GM12891 (cell line): ENCODE data around the gene MUC2.

ENCODE experiments used
- PAX5 ChIP-seq: IDR thresholded peaks from 2 replicates; pipeline ENCODE4 v1.6.1; 2011; ENCODE audit warnings: low read length, moderate library complexity, mild to moderate bottlenecking; ENCODE audit not compliant: insufficient read depth, severe bottlenecking
- POLR2A ChIP-seq: IDR thresholded peaks from 2 replicates; pipeline ENCODE4 v1.6.1; 2011; ENCODE audit warnings: low read depth, low read length, control low read depth
- POLR2AphosphoS5 ChIP-seq: IDR thresholded peaks from 2 replicates; pipeline ENCODE4 v1.6.1; 2011; ENCODE audit warnings: low read depth, low read length, control low read depth
- TAF1 ChIP-seq: IDR thresholded peaks from 2 replicates; pipeline ENCODE4 v1.6.1; 2011; ENCODE audit warnings: low read depth, low read length, control low read depth

DNA sequence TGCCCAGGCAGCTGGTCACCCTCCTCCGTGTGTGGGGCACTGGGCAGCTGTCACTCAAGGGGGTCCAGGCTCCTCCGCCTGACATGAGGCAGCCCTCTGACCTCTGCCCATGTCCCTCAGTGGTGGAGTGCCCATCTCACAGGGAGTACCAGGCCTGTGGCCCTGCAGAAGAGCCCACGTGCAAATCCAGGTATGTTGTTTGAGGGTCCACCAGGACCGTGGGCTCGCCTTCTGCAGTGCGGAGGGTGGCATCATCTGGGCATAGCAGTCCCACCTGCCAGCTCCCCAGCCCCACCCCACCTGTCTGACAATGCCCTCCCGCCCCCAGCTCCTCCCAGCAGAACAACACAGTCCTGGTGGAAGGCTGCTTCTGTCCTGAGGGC is 30.5 kb downstream of the MUC2 start:
- TF ChIP-seq TAF1, result no peak
- TF ChIP-seq POLR2AphosphoS5, result no peak
- TF ChIP-seq POLR2A, result no peak
- TF ChIP-seq PAX5, result no peak
